ENCODE measurements around the gene ACTN4.

DNA sequence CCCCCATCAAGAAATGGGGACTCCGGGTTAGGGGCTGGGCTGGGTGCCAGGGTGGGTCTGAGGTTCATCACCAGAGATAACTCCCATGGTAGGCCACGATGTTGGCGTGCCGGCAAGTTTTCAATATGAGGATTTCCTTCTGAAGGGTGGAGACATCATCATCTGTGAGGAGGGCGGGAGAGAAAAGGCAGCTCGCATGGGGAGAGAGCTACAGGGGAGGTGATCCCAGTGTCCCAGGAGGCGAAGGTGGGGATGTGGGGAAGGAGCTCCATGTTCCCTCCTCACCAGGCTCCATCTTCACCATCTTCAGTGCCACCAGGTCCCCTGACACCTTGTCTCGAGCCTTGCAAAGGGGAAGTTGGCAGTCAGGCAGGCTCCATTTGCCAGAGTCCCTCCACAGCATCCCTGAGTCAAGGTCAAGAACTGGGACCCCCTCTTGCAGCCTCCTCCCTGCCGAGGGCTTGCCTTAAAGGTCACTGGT is 30.1 kb upstream of the ACTN4 start:
- TF ChIP-seq CTCF (conservative IDR thresholded peaks at IDR 0.05; ENCODE audit: low read length) = no peak
- no peak for TF ChIP-seq EZH2phosphoT487 (IDR thresholded peaks at IDR 0.05; ENCODE audit: borderline replicate concordance, low read depth, low read length)
